ENCODE measurements around the gene ABT1. TPM values are rescaled to one million over a fixed set of nuclear protein-coding genes. Genes with fewer than 3 reads are reported as not detected.

The ABT1 gene
- total and polyA plus RNA-seq, 8 donors = 9.8 to 16.9 (median 15.2) TPM

- no peak for DNase-seq
- intact Hi-C loops (cut with DNase I) = no loop called here
- H3K4me1 ChIP-seq = peaks cover 0 to 34% of the 10 kb centered on the region in 2 donors
- no peaks in the 10 kb centered on the region for H3K9me3 ChIP-seq
- H3K36me3 ChIP-seq = no peaks in the 10 kb centered on the region
- no peaks in the 10 kb centered on the region for H3K27me3 ChIP-seq
- peak overlapping the region; percentile 41 to 48 for H3K4me3 ChIP-seq
- no peak for ATAC-seq
- TF ChIP-seq CTCF (IDR thresholded peaks at IDR 0.05) = no peak
- no peak overlapping the region for H3K27ac ChIP-seq
These were observed 44.0 kb upstream of the ABT1 start for GRCh38 chr6:26552640-26553188.

- intact Hi-C loops (cut with DNase I) = no loop called here
- Histone ChIP-seq H3K27me3 (no peaks in the 10 kb centered on the region), H3K4me3 (peak overlapping the region; percentile 41 to 48), H3K27ac (peak overlapping the region; percentile 61 to 79), H3K4me1 (peaks cover 0 to 34% of the 10 kb centered on the region in 2 donors), H3K9me3 (no peaks in the 10 kb centered on the region), H3K36me3 (no peaks in the 10 kb centered on the region)
- TF ChIP-seq CTCF (IDR thresholded peaks at IDR 0.05) = no peak
- ATAC-seq = peak; percentile 75
- peak in 3 of 4 donors; percentile 70 to 84 (median 78) for DNase-seq
These were observed 43.5 kb upstream of the ABT1 start for GRCh38 chr6:26553264-26553634.

GRCh38 chr6:26553635-26554446 is 42.9 kb upstream of the ABT1 start:
- ATAC-seq = peak; percentile 70
- TF ChIP-seq CTCF (IDR thresholded peaks at IDR 0.05) = no peak
- peak overlapping the region; percentile 41 to 48 for H3K4me3 ChIP-seq
- H3K27ac ChIP-seq = peak overlapping the region; percentile 61 to 79
- no peaks in the 10 kb centered on the region for H3K36me3 ChIP-seq
- intact Hi-C loops (cut with DNase I) = no loop called here
- H3K9me3 ChIP-seq = no peaks in the 10 kb centered on the region
- no peaks in the 10 kb centered on the region for H3K27me3 ChIP-seq
- DNase-seq = peak in 3 of 4 donors; percentile 70 to 86 (median 82)
- H3K4me1 ChIP-seq = peaks cover 0 to 34% of the 10 kb centered on the region in 2 donors

- Histone ChIP-seq H3K4me3 (peak overlapping the region; percentile 41 to 48), H3K27ac (peak overlapping the region; percentile 21 to 79), H3K9me3 (no peaks in the 10 kb centered on the region), H3K4me1 (peaks cover 0 to 34% of the 10 kb centered on the region in 2 donors), H3K27me3 (no peaks in the 10 kb centered on the region), H3K36me3 (no peaks in the 10 kb centered on the region)
- ATAC-seq (no peak), DNase-seq (no peak)
- TF ChIP-seq CTCF (IDR thresholded peaks at IDR 0.05) = no peak
- intact Hi-C loops (cut with DNase I) = no loop called here
These were observed 42.4 kb upstream of the ABT1 start for GRCh38 chr6:26554447-26554696.

- Histone ChIP-seq H3K9me3 (no peaks in the 10 kb centered on the region), H3K27me3 (no peaks in the 10 kb centered on the region), H3K36me3 (no peaks in the 10 kb centered on the region), H3K27ac (peak overlapping the region; percentile 21 to 79), H3K4me3 (peak overlapping the region; percentile 41 to 48), H3K4me1 (peaks cover 0 to 31% of the 10 kb centered on the region in 2 donors)
- DNase-seq (no peak), ATAC-seq (peak; percentile 10)
- intact Hi-C loops (cut with DNase I) = no loop called here
- TF ChIP-seq CTCF (IDR thresholded peaks at IDR 0.05) = no peak
These were observed 41.9 kb upstream of the ABT1 start for GRCh38 chr6:26554697-26555504.
